MG63 (cell line): Measurements from ENCODE around the gene ISCU. TPM values are rescaled to one million over a fixed set of nuclear protein-coding genes. Genes with fewer than 3 reads are reported as not detected.

Experiments
- DNase-seq: peaks from one replicate; pipeline ENCODE4 v3.0.0-alpha.2; 2020
- H3K27me3 ChIP-seq: fragments of 250-450 bp; sonication (Bioruptor Pico); 2 replicates; pipeline ENCODE4 v1.5.1; 2020; ENCODE audit warnings: mild to moderate bottlenecking, moderate library complexity
- H3K36me3 ChIP-seq: fragments of 250-450 bp; sonication (Bioruptor Pico); 2 replicates; pipeline ENCODE4 v1.5.1; 2020; ENCODE audit warnings: mild to moderate bottlenecking, moderate library complexity
- H3K4me3 ChIP-seq: fragments of 250-450 bp; sonication (Bioruptor Pico); 2 replicates; pipeline ENCODE4 v1.5.1; 2020; ENCODE audit warnings: mild to moderate bottlenecking, moderate library complexity
- H3K9me3 ChIP-seq: fragments of 250-450 bp; sonication (Bioruptor Pico); 2 replicates; pipeline ENCODE4 v1.5.1; 2020; ENCODE audit warnings: mild to moderate bottlenecking, moderate library complexity
- total RNA-seq: library from RNA; depleted of rRNA; stranded (reverse); fragments of >200 nt; shearing (Covaris generic); gene quantifications from 2 replicates; pipeline ENCODE4 v1.2.3, GENCODE V29; 2014; ENCODE audit warnings: low replicate concordance

ISCU gene
- total RNA-seq, 1 experiment from 2014 or later, result 130 TPM

DNA sequence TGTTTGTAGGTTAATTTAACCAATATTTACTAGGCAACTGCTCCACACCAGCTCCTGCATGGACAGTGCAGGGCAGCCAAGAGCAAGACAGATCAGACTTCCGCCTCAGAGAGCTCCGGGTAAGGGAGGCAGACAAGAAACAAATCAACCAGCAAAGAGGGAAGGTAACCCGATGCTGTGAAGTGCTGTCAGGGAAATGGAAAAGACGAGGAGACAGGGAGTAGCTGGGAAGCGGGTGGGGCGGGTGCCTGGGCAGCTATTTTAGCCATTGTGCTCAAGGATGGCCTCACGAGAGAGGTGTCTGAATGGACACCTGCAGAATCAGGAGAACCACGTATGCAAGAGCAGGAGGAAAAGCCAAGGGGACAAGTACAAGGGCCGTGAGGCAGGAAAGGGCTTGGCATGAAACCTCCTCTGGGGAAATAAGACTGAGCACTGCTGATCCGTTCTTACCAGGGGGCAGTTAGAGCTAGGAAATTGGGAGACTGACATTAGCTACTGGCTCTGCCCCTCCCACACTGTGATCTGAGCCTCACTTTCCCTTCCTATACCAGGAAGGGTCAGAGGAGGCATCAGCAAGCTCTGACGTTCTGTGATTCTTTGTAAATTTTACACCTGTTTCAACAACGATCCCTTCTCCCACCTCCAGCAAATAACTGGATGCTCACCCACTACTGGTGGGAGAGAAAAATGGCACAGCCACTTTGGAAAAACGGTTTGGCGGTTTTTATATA is 42.0 kb downstream of the ISCU start:
- H3K27me3 ChIP-seq, result no peaks in the 10 kb centered on the region
- H3K9me3 ChIP-seq, result no peaks in the 10 kb centered on the region
- H3K4me3 ChIP-seq, result no peak overlapping the region
- no peaks in the 10 kb centered on the region for H3K36me3 ChIP-seq
- DNase-seq, result no peak

- no peaks in the 10 kb centered on the region for H3K27me3 ChIP-seq
- peak; percentile 65 for DNase-seq
- no peaks in the 10 kb centered on the region for H3K9me3 ChIP-seq
- H3K36me3 ChIP-seq, result no peaks in the 10 kb centered on the region
- no peak overlapping the region for H3K4me3 ChIP-seq
These were observed 42.7 kb downstream of the ISCU start for GRCh38 chr12:108605000-108605689.

- DNase-seq, result no peak
- no peak overlapping the region for H3K4me3 ChIP-seq
These were observed 43.5 kb downstream of the ISCU start for GRCh38 chr12:108605690-108606406.

DNA sequence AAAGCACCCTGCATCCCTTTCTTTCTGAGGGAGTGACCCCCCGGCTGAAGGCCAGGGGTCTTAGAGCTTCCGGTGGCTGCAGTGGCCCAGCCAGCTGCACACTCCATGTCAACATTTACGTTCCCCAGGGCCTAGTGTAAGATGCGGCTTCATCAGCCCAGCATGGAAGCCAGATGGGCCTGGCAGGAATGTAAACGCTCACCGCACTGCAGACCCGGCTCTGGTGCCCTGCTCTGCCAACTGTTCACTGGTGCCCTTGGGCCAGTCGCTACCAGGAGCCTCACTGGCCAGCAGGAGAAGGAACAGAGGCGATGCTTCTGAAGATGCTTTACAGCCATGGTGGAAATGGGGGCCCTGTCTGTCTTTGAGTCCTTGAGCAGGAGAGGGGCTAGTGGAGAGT is 44.1 kb downstream of the ISCU start:
- DNase-seq, result peak; percentile 41
- Histone ChIP-seq H3K4me3 (no peak overlapping the region), H3K27me3 (no peaks in the 10 kb centered on the region), H3K9me3 (no peaks in the 10 kb centered on the region), H3K36me3 (no peaks in the 10 kb centered on the region)

More at GRCh38 chr12:108605690-108606406, 43.5 kb downstream of the ISCU start:
- no peaks in the 10 kb centered on the region for H3K9me3 ChIP-seq
- no peaks in the 10 kb centered on the region for H3K36me3 ChIP-seq
- no peaks in the 10 kb centered on the region for H3K27me3 ChIP-seq

DNA sequence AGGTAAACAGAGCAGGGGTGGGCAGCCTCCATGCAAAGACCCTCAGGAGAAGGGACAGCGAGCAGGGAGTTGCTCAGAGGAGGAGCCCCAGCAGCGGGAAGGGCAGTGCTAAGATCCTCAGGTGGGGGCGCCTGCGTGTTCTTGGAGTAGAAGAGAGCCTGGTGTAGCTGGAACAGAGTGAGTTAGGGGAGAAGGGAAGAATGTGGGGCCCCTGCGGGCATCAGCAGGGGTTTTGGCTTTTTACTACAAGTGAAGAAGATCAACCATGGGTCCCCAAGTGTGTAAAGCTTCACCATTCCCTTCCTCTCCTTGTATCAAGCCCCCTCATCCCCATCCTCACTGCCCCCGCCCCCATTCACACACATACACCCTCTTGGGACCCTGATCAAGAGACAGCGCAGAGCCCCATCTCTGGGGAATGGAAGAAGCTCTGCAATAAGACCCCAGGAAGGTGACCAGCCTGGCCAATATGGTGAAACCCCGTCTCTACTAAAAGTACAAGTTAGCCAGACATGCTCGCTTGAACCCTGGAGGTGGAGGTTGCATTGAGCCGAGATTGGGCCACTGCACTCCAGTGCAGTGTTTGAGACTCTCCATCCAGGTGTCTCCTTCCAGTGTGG is 45.7 kb downstream of the ISCU start:
- Histone ChIP-seq H3K4me3 (no peak overlapping the region), H3K27me3 (no peaks in the 10 kb centered on the region), H3K36me3 (no peaks in the 10 kb centered on the region), H3K9me3 (no peaks in the 10 kb centered on the region)
- DNase-seq, result no peak

- no peak overlapping the region for H3K4me3 ChIP-seq
- no peaks in the 10 kb centered on the region for H3K9me3 ChIP-seq
- H3K27me3 ChIP-seq, result no peaks in the 10 kb centered on the region
- no peaks in the 10 kb centered on the region for H3K36me3 ChIP-seq
- DNase-seq, result no peak
These were observed 46.2 kb downstream of the ISCU start for GRCh38 chr12:108608616-108609015.

- Histone ChIP-seq H3K36me3 (no peaks in the 10 kb centered on the region), H3K27me3 (no peaks in the 10 kb centered on the region), H3K4me3 (no peak overlapping the region), H3K9me3 (no peaks in the 10 kb centered on the region)
- peak; percentile 96 for DNase-seq
These were observed 47.3 kb downstream of the ISCU start for GRCh38 chr12:108609537-108610335.

DNA sequence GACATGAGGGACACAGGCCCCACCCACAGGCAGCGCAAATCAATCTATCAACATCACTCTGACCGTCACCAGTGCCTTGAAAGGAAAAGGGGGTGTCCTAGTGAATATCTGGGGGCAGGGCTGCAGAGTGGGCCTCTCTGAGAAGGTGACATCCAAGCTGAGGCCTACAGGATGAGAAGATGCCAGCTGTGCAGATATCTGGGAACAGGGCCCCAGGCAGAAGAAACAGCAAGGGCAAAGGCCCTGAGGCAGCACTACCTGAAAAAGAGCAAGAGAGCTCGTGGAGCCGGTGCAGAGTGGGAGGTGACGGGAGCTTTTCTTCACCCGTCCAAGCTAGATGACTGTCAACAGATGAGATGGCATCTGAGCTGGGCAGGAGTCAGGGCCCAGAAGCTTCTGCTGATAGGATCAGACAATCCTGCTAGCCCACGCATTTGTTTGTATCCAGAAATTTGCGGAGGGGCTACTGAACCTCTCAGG is 48.0 kb downstream of the ISCU start:
- no peaks in the 10 kb centered on the region for H3K27me3 ChIP-seq
- DNase-seq, result no peak
- H3K36me3 ChIP-seq, result no peaks in the 10 kb centered on the region
- H3K4me3 ChIP-seq, result no peak overlapping the region
- H3K9me3 ChIP-seq, result no peaks in the 10 kb centered on the region

GRCh38 chr12:108610856-108611605 is 48.6 kb downstream of the ISCU start:
- Histone ChIP-seq H3K27me3 (no peaks in the 10 kb centered on the region), H3K36me3 (no peaks in the 10 kb centered on the region), H3K9me3 (0 out of 2 replicates have a peak, but pooled peaks cover 4% of the 10 kb centered on the region), H3K4me3 (no peak overlapping the region)
- DNase-seq, result no peak

DNA sequence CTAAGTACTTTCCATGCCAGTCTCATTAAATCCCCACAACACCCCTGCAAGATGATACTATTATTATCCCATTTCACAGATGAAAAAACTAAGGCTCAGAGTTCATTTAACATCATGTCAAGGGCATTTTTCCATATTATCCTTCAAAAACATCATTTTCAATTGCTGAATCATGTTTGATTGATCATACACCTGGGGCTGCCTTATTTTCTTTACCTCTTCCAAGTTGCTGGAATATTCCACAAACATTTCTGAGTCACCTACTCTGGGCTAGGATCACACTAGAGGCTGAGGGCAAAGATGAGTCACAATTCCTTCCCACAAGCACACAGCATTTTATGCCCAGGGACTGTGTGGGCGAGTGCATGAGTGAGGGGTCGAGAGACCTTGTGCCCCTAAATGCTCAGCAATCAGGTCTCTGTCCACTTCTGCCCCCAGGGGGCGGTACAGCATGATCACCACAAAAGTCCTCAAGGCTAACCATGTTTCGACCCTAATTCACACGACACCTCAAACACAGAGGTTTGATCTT is 49.6 kb downstream of the ISCU start:
- DNase-seq, result peak; percentile 88
- no peak overlapping the region for H3K4me3 ChIP-seq

DNA sequence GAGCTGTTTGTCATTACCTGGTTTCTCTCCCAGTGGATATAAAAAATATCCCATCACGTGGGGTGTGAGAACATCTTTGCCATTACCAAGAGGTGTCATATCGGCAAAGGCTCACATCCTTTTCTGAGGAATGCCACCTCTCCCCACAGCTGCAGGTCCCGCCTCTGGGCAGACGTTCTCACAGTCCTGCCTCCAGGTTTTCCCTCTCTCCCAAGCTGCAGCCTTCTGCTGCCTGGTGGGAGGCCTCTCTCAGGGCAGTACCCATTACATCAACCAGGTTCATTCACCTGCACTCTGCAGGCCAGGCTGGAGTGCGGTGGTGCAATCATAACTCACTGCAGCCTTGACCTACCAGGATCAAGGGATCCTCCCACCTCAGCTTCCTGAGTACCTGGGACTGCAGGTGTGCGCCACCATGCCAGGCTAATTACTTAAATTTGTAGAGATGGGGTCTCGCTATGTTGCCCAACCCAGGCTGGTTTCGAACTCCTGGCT is 50.4 kb downstream of the ISCU start:
- H3K4me3 ChIP-seq, result no peak overlapping the region
- no peaks in the 10 kb centered on the region for H3K36me3 ChIP-seq
- 0 out of 2 replicates have a peak, but pooled peaks cover 4% of the 10 kb centered on the region for H3K9me3 ChIP-seq
- no peaks in the 10 kb centered on the region for H3K27me3 ChIP-seq
- no peak for DNase-seq

More for the DNA sequence above, 49.6 kb downstream of the ISCU start:
- no peaks in the 10 kb centered on the region for H3K36me3 ChIP-seq
- H3K27me3 ChIP-seq, result no peaks in the 10 kb centered on the region
- H3K9me3 ChIP-seq, result 0 out of 2 replicates have a peak, but pooled peaks cover 4% of the 10 kb centered on the region

DNA sequence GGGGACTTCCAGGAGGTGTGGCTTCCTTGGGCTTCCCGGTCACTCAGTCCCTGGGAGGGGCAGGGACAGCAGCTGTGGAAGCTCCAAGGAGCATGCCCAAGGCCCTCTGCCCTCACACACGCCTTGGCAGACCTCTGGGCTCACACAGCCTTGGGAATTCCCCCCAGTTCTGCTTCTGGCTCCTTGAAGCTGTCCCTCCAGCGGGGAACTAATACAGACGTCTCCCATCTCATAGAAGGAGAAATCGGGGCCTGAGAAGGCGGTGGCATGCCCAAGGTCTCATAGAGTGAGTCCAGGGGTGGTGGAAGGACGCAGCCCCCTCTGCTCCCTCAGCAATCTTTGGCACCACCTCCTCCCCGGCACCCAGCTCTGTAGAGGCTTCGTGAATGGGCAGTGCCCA is 51.2 kb downstream of the ISCU start:
- Histone ChIP-seq H3K27me3 (no peaks in the 10 kb centered on the region), H3K36me3 (no peaks in the 10 kb centered on the region), H3K9me3 (0 out of 2 replicates have a peak, but pooled peaks cover 4% of the 10 kb centered on the region), H3K4me3 (no peak overlapping the region)
- peak; percentile 74 for DNase-seq

GRCh38 chr12:108614041-108614440 is 51.6 kb downstream of the ISCU start:
- no peak for DNase-seq
- Histone ChIP-seq H3K27me3 (no peaks in the 10 kb centered on the region), H3K9me3 (0 out of 2 replicates have a peak, but pooled peaks cover 4% of the 10 kb centered on the region), H3K4me3 (no peak overlapping the region), H3K36me3 (no peaks in the 10 kb centered on the region)

- H3K4me3 ChIP-seq, result no peak overlapping the region
- no peaks in the 10 kb centered on the region for H3K27me3 ChIP-seq
- no peak for DNase-seq
- H3K36me3 ChIP-seq, result no peaks in the 10 kb centered on the region
- H3K9me3 ChIP-seq, result 0 out of 2 replicates have a peak, but pooled peaks cover 4% of the 10 kb centered on the region
These were observed 52.2 kb downstream of the ISCU start for GRCh38 chr12:108614639-108615038.

GRCh38 chr12:108615918-108616317 is 53.5 kb downstream of the ISCU start:
- Histone ChIP-seq H3K4me3 (no peak overlapping the region), H3K9me3 (0 out of 2 replicates have a peak, but pooled peaks cover 4% of the 10 kb centered on the region), H3K27me3 (no peaks in the 10 kb centered on the region), H3K36me3 (no peaks in the 10 kb centered on the region)
- DNase-seq, result no peak
